OCI-LY7 (cell line): ENCODE data around the gene MRPL40. TPM values are rescaled to one million over a fixed set of nuclear protein-coding genes. Genes with fewer than 3 reads are reported as not detected.

Experiments
- BruUV-seq: library from RNA; stranded (reverse); fragments of 400-500 nt; replicated peaks from 2 replicates; lab custom pipeline; 2021; lab: Mats Ljungman, UMichigan
- CTCF ChIA-PET: fragments of 300-600 bp; sonication (Branson Sonifier 250); formaldehyde crosslinking; loops from one replicate; lab custom pipeline; 2022; ENCODE audit warnings: antibody characterized with exemption; ENCODE audit not compliant: unreplicated experiment; lab: Charles Lee
- POLR2A ChIA-PET: fragments of 300-600 bp; sonication (Branson Sonifier 250); formaldehyde crosslinking; loops from one replicate; lab custom pipeline; 2022; ENCODE audit warnings: antibody characterized with exemption; lab: Charles Lee
- DNase-seq: peaks from one replicate; pipeline ENCODE4 v3.0.0-alpha.2; 2015; ENCODE audit warnings: low spot score
- H2AFZ ChIP-seq: fragments of 200-600 bp; sonication (generic), shearing (Covaris generic); 2 replicates; pipeline ENCODE4 v1.6.1; 2014; ENCODE audit warnings: mild to moderate bottlenecking, antibody characterized with exemption, low read length, moderate library complexity
- H3K27ac ChIP-seq: fragments of 200-600 bp; sonication (generic); 2 replicates; pipeline ENCODE4 v1.5.1; 2014; ENCODE audit warnings: mixed run types, low read depth, mild to moderate bottlenecking, moderate library complexity, low read length, inconsistent platforms; ENCODE audit not compliant: poor library complexity, severe bottlenecking
- H3K36me3 ChIP-seq: fragments of 200-600 bp; sonication (generic); 2 replicates; pipeline ENCODE4 v1.6.1; 2014; ENCODE audit warnings: mild to moderate bottlenecking, antibody characterized with exemption, low read length, moderate library complexity, mixed read lengths; ENCODE audit not compliant: insufficient read depth
- H3K4me1 ChIP-seq: fragments of 200-600 bp; sonication (generic); 2 replicates; pipeline ENCODE4 v1.5.1; 2014; ENCODE audit warnings: mild to moderate bottlenecking, low read length; ENCODE audit not compliant: insufficient read depth, poor library complexity, severe bottlenecking
- H3K4me2 ChIP-seq: fragments of 200-600 bp; sonication (generic); 2 replicates; pipeline ENCODE4 v1.6.1; 2014; ENCODE audit warnings: mild to moderate bottlenecking, low read length
- H3K4me3 ChIP-seq: fragments of 200-600 bp; sonication (generic); 2 replicates; pipeline ENCODE4 v1.5.1; 2014; ENCODE audit warnings: mild to moderate bottlenecking, low read depth, low read length; ENCODE audit not compliant: poor library complexity, severe bottlenecking
- H3K79me2 ChIP-seq: fragments of 200-600 bp; sonication (generic); 2 replicates; pipeline ENCODE4 v1.6.1; 2016; ENCODE audit warnings: low read depth, mild to moderate bottlenecking, low read length, moderate library complexity, mixed read lengths; ENCODE audit not compliant: insufficient read depth
- H3K9me2 ChIP-seq: fragments of 200-600 bp; sonication (generic); 2 replicates; pipeline ENCODE4 v1.6.1; 2016; ENCODE audit warnings: mild to moderate bottlenecking, low read length, mixed read lengths; ENCODE audit not compliant: insufficient read depth
- H3K9me3 ChIP-seq: fragments of 200-600 bp; sonication (generic); 2 replicates; pipeline ENCODE4 v1.6.1; 2014; ENCODE audit warnings: mild to moderate bottlenecking, mixed run types, low read length, mixed read lengths
- H4K20me1 ChIP-seq: fragments of 200-600 bp; sonication (generic); 2 replicates; pipeline ENCODE4 v1.6.1; 2014; ENCODE audit warnings: mild to moderate bottlenecking, antibody characterized with exemption, low read length, moderate library complexity, mixed read lengths; ENCODE audit not compliant: insufficient read depth
- CTCF ChIP-seq: fragments of 200-600 bp; sonication (generic); conservative IDR thresholded peaks from 2 replicates; pipeline ENCODE4 v1.5.1; 2014; ENCODE audit warnings: mild to moderate bottlenecking, antibody characterized with exemption, low read length, moderate library complexity, mixed read lengths
- EZH2phosphoT487 ChIP-seq: fragments of 200-600 bp; sonication (generic); IDR thresholded peaks from 2 replicates; pipeline ENCODE4 v1.6.1; 2018; ENCODE audit warnings: low read depth, borderline replicate concordance, mild to moderate bottlenecking, mixed run types, antibody characterized with exemption, low read length, moderate library complexity, mixed read lengths
- intact Hi-C: fragments of 100-400 bp; cut with micrococcal nuclease; formaldehyde crosslinking; loops from one replicate; pipeline ENCODE4 v1.10.0; 2022; ENCODE audit not compliant: unreplicated experiment
- total RNA-seq, 2 experiments: library from RNA; depleted of rRNA in 1 of 2; stranded (reverse); fragments of >200 nt in 1 of 2; shearing (Covaris generic) in 1 of 2; gene quantifications; 2 replicates each; pipeline ENCODE4 v1.2.3, GENCODE V29; 2014 to 2022

The MRPL40 gene
- total RNA-seq, 2 experiments from 2014 or later, result 38.5 to 45.6 TPM

GRCh38 chr22:19448076-19448607 lies 15.8 kb downstream of the MRPL40 start:
- POLR2A ChIA-PET, result interaction anchor here (0.5 to 1.0 kb wide), 2 partner anchors 15 to 1769 kb away, joined by 3 to 4 read pairs; no protein-coding TSS in a partner anchor
- CTCF ChIA-PET, result no interaction called here
- H3K27ac ChIP-seq, result peak overlapping the region; percentile 71
- H3K9me3 ChIP-seq, result no peaks in the 10 kb centered on the region
- H3K79me2 ChIP-seq, result peaks cover 49% of the 10 kb centered on the region
- DNase-seq, result peak; percentile 90
- BruUV-seq, result no TSS peak
- peaks cover 78% of the 10 kb centered on the region for H3K36me3 ChIP-seq
- no peak for TF ChIP-seq EZH2phosphoT487
- no peak for TF ChIP-seq CTCF
- intact Hi-C loops, result loop anchor here (2.0 to 5.0 kb wide), 5 partner anchors 21 to 1371 kb away; partner anchors contain the start of genes PEX26 and SLC25A1
- no peaks in the 10 kb centered on the region for H3K9me2 ChIP-seq
- H3K4me3 ChIP-seq, result peak overlapping the region; percentile 91
- H3K4me1 ChIP-seq, result peaks cover 27% of the 10 kb centered on the region
- H4K20me1 ChIP-seq, result peaks cover 17% of the 10 kb centered on the region; the same call in 1 of the 2 replicates
- peak overlapping the region; percentile 75 for H2AFZ ChIP-seq
- H3K4me2 ChIP-seq, result peak overlapping the region; percentile 71

GRCh38 chr22:19448739-19449421 lies 16.5 kb downstream of the MRPL40 start:
- H3K4me1 ChIP-seq, result peaks cover 27% of the 10 kb centered on the region
- H2AFZ ChIP-seq, result no peak overlapping the region
- BruUV-seq, result no TSS peak
- peaks cover 44% of the 10 kb centered on the region for H3K79me2 ChIP-seq
- H3K9me3 ChIP-seq, result no peaks in the 10 kb centered on the region
- no peak for TF ChIP-seq CTCF
- TF ChIP-seq EZH2phosphoT487, result no peak
- DNase-seq, result peak; percentile 22
- no peaks in the 10 kb centered on the region for H3K9me2 ChIP-seq
- H3K4me2 ChIP-seq, result peak overlapping the region; percentile 71
- peaks cover 17% of the 10 kb centered on the region; the same call in 1 of the 2 replicates for H4K20me1 ChIP-seq
- ChIA-PET POLR2A (no interaction called here), CTCF (no interaction called here)
- intact Hi-C loops, result loop anchor here (2.0 to 5.0 kb wide), 5 partner anchors 20 to 1372 kb away; partner anchors contain the start of genes PEX26 and SLC25A1
- peak overlapping the region; percentile 91 for H3K4me3 ChIP-seq
- H3K27ac ChIP-seq, result peak overlapping the region; percentile 71
- peaks cover 78% of the 10 kb centered on the region for H3K36me3 ChIP-seq
